GM13977 (cell line): ENCODE data around the gene TPO.

Experiments
- DNase-seq: peaks from one replicate; pipeline ENCODE4 v3.0.0; 2012; ENCODE audit warnings: low spot score
- CTCF ChIP-seq: IDR thresholded peaks from 2 replicates; pipeline ENCODE4 v1.5.1; 2012; ENCODE audit warnings: mild to moderate bottlenecking, control low read depth; ENCODE audit not compliant: insufficient read depth; ENCODE audit errors: extremely low read depth, missing control alignments
- in situ Hi-C: fragments of 300-500 bp; cut with MboI; formaldehyde crosslinking; loops from one replicate; pipeline ENCODE4 v1.12.0; 2022; ENCODE audit warnings: low sequenced_read_pairs, low pct_unique_long_range_greater_than_20kb, mixed read lengths, inconsistent platforms; ENCODE audit not compliant: unreplicated experiment

Gene TPO

GRCh38 chr2:1501991-1502390, 88.7 kb downstream of the TPO start:
- in situ Hi-C loops, result no loop called here
- DNase-seq, result no peak
- TF ChIP-seq CTCF, result no peak

- no peak for TF ChIP-seq CTCF
- DNase-seq, result no peak
- in situ Hi-C loops, result no loop called here
Observed at GRCh38 chr2:1502891-1503304, 89.6 kb downstream of the TPO start.

GRCh38 chr2:1503471-1504310, 90.4 kb downstream of the TPO start:
- in situ Hi-C loops, result no loop called here
- no peak for DNase-seq
- TF ChIP-seq CTCF, result no peak

- no peak for TF ChIP-seq CTCF
- in situ Hi-C loops, result no loop called here
- no peak for DNase-seq
Observed at GRCh38 chr2:1504311-1504750, 91.1 kb downstream of the TPO start.

GRCh38 chr2:1505031-1505441, 91.8 kb downstream of the TPO start:
- no peak for TF ChIP-seq CTCF
- no peak for DNase-seq
- in situ Hi-C loops, result no loop called here

GRCh38 chr2:1509271-1510065, 96.2 kb downstream of the TPO start:
- in situ Hi-C loops, result no loop called here
- no peak for TF ChIP-seq CTCF
- DNase-seq, result no peak
